Neuronal stem cell (in vitro differentiated cells): ENCODE measurements around the gene LOXL4.

Source experiments
- DNase-seq: peaks from one replicate; pipeline ENCODE4 v3.0.0-alpha.2; 2013; ENCODE audit warnings: low spot score
- H2AFZ ChIP-seq: one replicate; pipeline ENCODE4 v1.6.1; 2013; ENCODE audit warnings: mild to moderate bottlenecking, low read length, inconsistent platforms
- H2AK5ac ChIP-seq: 2 replicates; pipeline ENCODE4 v1.6.1; 2013; ENCODE audit warnings: low read depth, mild to moderate bottlenecking, inconsistent platforms, low read length, moderate library complexity, mixed read lengths
- H2BK120ac ChIP-seq: 2 replicates; pipeline ENCODE4 v1.6.1; 2013; ENCODE audit warnings: low read depth, mild to moderate bottlenecking, inconsistent platforms, low read length, moderate library complexity, mixed read lengths
- H2BK12ac ChIP-seq: one replicate; pipeline ENCODE4 v1.6.1; 2013; ENCODE audit warnings: low read length, inconsistent platforms
- H2BK15ac ChIP-seq: 2 replicates; pipeline ENCODE4 v1.6.1; 2013; ENCODE audit warnings: mild to moderate bottlenecking, low read length, inconsistent platforms, mixed read lengths
- H2BK5ac ChIP-seq: one replicate; pipeline ENCODE4 v1.6.1; 2013; ENCODE audit warnings: inconsistent platforms, mild to moderate bottlenecking, low read length, moderate library complexity
- H3K14ac ChIP-seq: one replicate; pipeline ENCODE4 v1.6.1; 2013; ENCODE audit warnings: low read length, inconsistent platforms
- H3K18ac ChIP-seq: 2 replicates; pipeline ENCODE4 v1.6.1; 2013; ENCODE audit warnings: low read length, inconsistent platforms
- H3K23ac ChIP-seq: 2 replicates; pipeline ENCODE4 v1.6.1; 2013; ENCODE audit warnings: low read depth, mild to moderate bottlenecking, mixed read lengths, low read length, inconsistent platforms; ENCODE audit not compliant: poor library complexity
- H3K27ac ChIP-seq: replicated peaks from 3 replicates; pipeline ENCODE4 v1.5.1; 2013; ENCODE audit warnings: low read length, inconsistent platforms
- H3K27me3 ChIP-seq, 3 experiments: 2 replicates each; pipeline ENCODE4 v1.6.1; 2013; ENCODE audit warnings: low read length in 3 of 3, mild to moderate bottlenecking in 2 of 3, inconsistent platforms in 1 of 3, low read depth in 1 of 3, mixed read lengths in 1 of 3, moderate library complexity in 1 of 3; ENCODE audit not compliant: control insufficient read depth in 3 of 3, insufficient read depth in 3 of 3
- H3K36me3 ChIP-seq, 2 donors: replicated peaks in 1 of 2; 2 replicates each; pipeline ENCODE4 v1.6.1; 2013; ENCODE audit warnings: low read length in 2 of 2; ENCODE audit not compliant: control insufficient read depth in 2 of 2, insufficient read depth in 2 of 2
- H3K4ac ChIP-seq: 2 replicates; pipeline ENCODE4 v1.6.1; 2013; ENCODE audit warnings: inconsistent platforms, mild to moderate bottlenecking, low read length, moderate library complexity
- H3K4me1 ChIP-seq, 2 donors: 1 replicate in 1 of 2; 2 replicates in 1 of 2; pipeline ENCODE4 v1.6.1; 2013; ENCODE audit warnings: low read length in 2 of 2, low read depth in 1 of 2; ENCODE audit not compliant: control insufficient read depth in 2 of 2, insufficient read depth in 1 of 2
- H3K4me2 ChIP-seq: one replicate; pipeline ENCODE4 v1.6.1; 2013; ENCODE audit warnings: mild to moderate bottlenecking, low read length, inconsistent platforms; ENCODE audit not compliant: insufficient read depth, poor library complexity, severe bottlenecking
- H3K4me3 ChIP-seq, 2 donors: 2 replicates each; pipeline ENCODE4 v1.5.1; 2013; ENCODE audit warnings: low read length in 2 of 2, mild to moderate bottlenecking in 2 of 2, inconsistent platforms in 1 of 2, moderate library complexity in 1 of 2
- H3K79me1 ChIP-seq: one replicate; pipeline ENCODE4 v1.6.1; 2013; ENCODE audit warnings: low read depth, mild to moderate bottlenecking, inconsistent platforms, low read length, moderate library complexity
- H3K9ac ChIP-seq: one replicate; pipeline ENCODE4 v1.6.1; 2013; ENCODE audit warnings: mild to moderate bottlenecking, low read depth, low read length, inconsistent platforms; ENCODE audit not compliant: poor library complexity
- H3K9me3 ChIP-seq, 2 donors: replicated peaks in 1 of 2; 2 replicates each; pipeline versions ENCODE3 to v1.6.1; 2013; ENCODE audit warnings: low read length in 2 of 2, mild to moderate bottlenecking in 2 of 2, inconsistent platforms in 1 of 2, low read depth in 1 of 2, mixed read lengths in 1 of 2, moderate library complexity in 1 of 2; ENCODE audit not compliant: control insufficient read depth in 2 of 2, insufficient read depth in 1 of 2
- H4K8ac ChIP-seq: one replicate; pipeline ENCODE4 v1.6.1; 2013; ENCODE audit warnings: low read depth, mild to moderate bottlenecking, inconsistent platforms, low read length, moderate library complexity
- H4K91ac ChIP-seq: one replicate; pipeline ENCODE4 v1.6.1; 2013; ENCODE audit warnings: low read length, low read depth, mild to moderate bottlenecking, inconsistent platforms; ENCODE audit not compliant: poor library complexity
- WGBS, 2 donors: extraction: QIAGEN DNeasy Blood & Tissue Kit; methylation state at CpG; one replicate each; pipeline ENCODE4 v1.1.7; 2013; ENCODE audit warnings: missing lambda C conversion rate in 2 of 2, mixed read lengths in 1 of 2; ENCODE audit not compliant: insufficient read length in 2 of 2, insufficient replicate concordance in 1 of 2; ENCODE audit errors: extremely low coverage in 2 of 2; 5-methylcytosine and 5-hydroxymethylcytosine counted together

Gene LOXL4

GRCh38 chr10:98224509-98224908 lies 43.5 kb downstream of the LOXL4 start:
- H3K23ac ChIP-seq, result no peak overlapping the region
- no peak overlapping the region for H3K14ac ChIP-seq
- DNase-seq, result no peak
- H3K4me1 ChIP-seq, result peaks cover 0 to 3% of the 10 kb centered on the region in 2 donors
- no peak overlapping the region for H2BK5ac ChIP-seq
- H2BK120ac ChIP-seq, result no peak overlapping the region
- no peaks in the 10 kb centered on the region for H3K36me3 ChIP-seq
- H2AFZ ChIP-seq, result no peak overlapping the region
- no peak overlapping the region for H2BK12ac ChIP-seq
- H4K91ac ChIP-seq, result no peak overlapping the region
- peaks cover 1% of the 10 kb centered on the region for H3K79me1 ChIP-seq
- H4K8ac ChIP-seq, result no peak overlapping the region
- no peak overlapping the region for H2AK5ac ChIP-seq
- H3K4me2 ChIP-seq, result no peak overlapping the region
- H3K18ac ChIP-seq, result no peak overlapping the region
- H3K27ac ChIP-seq, result no peak overlapping the region
- H3K9ac ChIP-seq, result no peak overlapping the region
- H3K9me3 ChIP-seq, result peaks cover 0 to 11% of the 10 kb centered on the region in 2 donors
- no peak overlapping the region for H3K4ac ChIP-seq
- H2BK15ac ChIP-seq, result no peak overlapping the region
- H3K4me3 ChIP-seq, result no peak overlapping the region
- whole genome bisulfite sequencing, 2 donors, result no CpG with 5 or more reads among the region's 2 CpGs
- H3K27me3 ChIP-seq, result no peaks in the 10 kb centered on the region

DNA sequence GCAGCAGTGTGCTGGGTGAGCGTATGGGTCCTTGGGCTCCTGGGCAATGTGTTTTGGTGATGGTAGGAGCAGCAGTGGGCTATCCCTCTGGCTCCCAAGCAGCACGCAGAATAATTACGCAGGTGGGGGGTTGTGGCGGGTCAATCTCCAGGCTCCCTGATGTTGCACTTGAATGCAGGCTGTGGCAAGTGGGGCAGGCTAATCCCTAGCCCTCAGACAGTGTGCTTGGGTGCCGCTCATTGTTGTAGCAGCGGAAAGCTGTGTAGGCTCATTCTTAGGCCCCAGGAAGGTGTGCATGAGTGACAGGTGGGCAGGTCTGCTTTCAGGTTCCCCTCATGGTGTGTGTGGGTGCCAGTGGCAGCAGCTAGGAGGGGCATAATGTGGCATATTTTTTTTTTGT lies 44.1 kb downstream of the LOXL4 start:
- Histone ChIP-seq H3K4me2 (no peak overlapping the region), H2AFZ (no peak overlapping the region), H3K27me3 (no peaks in the 10 kb centered on the region), H2BK12ac (no peak overlapping the region), H3K36me3 (no peaks in the 10 kb centered on the region), H3K27ac (no peak overlapping the region), H2AK5ac (no peak overlapping the region), H2BK5ac (no peak overlapping the region), H3K4me1 (peaks cover 0 to 3% of the 10 kb centered on the region in 2 donors), H3K79me1 (peaks cover 1% of the 10 kb centered on the region), H3K18ac (no peak overlapping the region), H3K4me3 (no peak overlapping the region), H3K4ac (no peak overlapping the region), H3K23ac (no peak overlapping the region), H3K14ac (peak overlapping the region; percentile 87), H4K8ac (no peak overlapping the region), H4K91ac (peak overlapping the region; percentile 64), H3K9ac (peak overlapping the region; percentile 34), H2BK120ac (no peak overlapping the region), H3K9me3 (peaks cover 0 to 11% of the 10 kb centered on the region in 2 donors), H2BK15ac (no peak overlapping the region)
- DNase-seq, result no peak
- WGBS, 2 donors, result no CpG with 5 or more reads among the region's 6 CpGs

DNA sequence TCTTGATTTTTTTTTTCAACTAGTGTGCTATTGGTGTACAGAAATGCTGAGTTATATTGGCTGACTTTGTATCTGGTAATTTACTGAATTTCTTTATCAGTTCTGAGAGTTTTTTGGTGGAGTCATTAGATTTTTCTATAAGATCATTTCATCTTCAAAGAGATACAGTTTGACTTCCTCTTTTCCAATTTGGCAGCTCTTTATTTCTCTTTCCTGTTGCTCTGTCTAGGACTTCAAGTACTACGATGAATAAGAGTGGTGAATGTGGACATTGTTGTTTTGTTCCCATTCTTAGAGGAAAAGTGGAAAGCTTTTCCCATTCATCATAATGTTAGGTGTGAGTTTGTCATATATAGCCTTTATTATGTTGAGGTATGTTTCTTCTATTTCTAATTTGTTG lies 50.2 kb downstream of the LOXL4 start:
- no peak overlapping the region for H3K23ac ChIP-seq
- no peaks in the 10 kb centered on the region for H3K4me1 ChIP-seq
- H3K79me1 ChIP-seq, result no peaks in the 10 kb centered on the region
- peaks cover 0 to 5% of the 10 kb centered on the region in 2 donors for H3K36me3 ChIP-seq
- no peak overlapping the region for H4K8ac ChIP-seq
- H2BK12ac ChIP-seq, result no peak overlapping the region
- H3K4me2 ChIP-seq, result no peak overlapping the region
- no peak overlapping the region for H3K14ac ChIP-seq
- no peak overlapping the region for H3K9ac ChIP-seq
- no CpG with 5 or more reads among the region's 1 CpG for WGBS, 2 donors
- H3K27ac ChIP-seq, result no peak overlapping the region
- no peak overlapping the region for H4K91ac ChIP-seq
- no peak overlapping the region for H2AK5ac ChIP-seq
- no peak overlapping the region for H2AFZ ChIP-seq
- no peak for DNase-seq
- no peak overlapping the region for H3K18ac ChIP-seq
- no peaks in the 10 kb centered on the region for H3K27me3 ChIP-seq
- no peak overlapping the region for H3K4me3 ChIP-seq
- H2BK15ac ChIP-seq, result no peak overlapping the region
- peaks cover 0 to 6% of the 10 kb centered on the region in 2 donors for H3K9me3 ChIP-seq
- no peak overlapping the region for H3K4ac ChIP-seq
- H2BK120ac ChIP-seq, result no peak overlapping the region
- no peak overlapping the region for H2BK5ac ChIP-seq

- Histone ChIP-seq H3K18ac (no peak overlapping the region), H3K4ac (no peak overlapping the region), H4K91ac (no peak overlapping the region), H3K9me3 (peaks cover 0 to 6% of the 10 kb centered on the region in 2 donors), H2BK5ac (no peak overlapping the region), H2AFZ (no peak overlapping the region), H3K79me1 (no peaks in the 10 kb centered on the region), H2BK15ac (no peak overlapping the region), H4K8ac (no peak overlapping the region), H2BK120ac (no peak overlapping the region), H3K9ac (no peak overlapping the region), H3K4me3 (no peak overlapping the region), H3K36me3 (peaks cover 0 to 18% of the 10 kb centered on the region in 2 donors), H2BK12ac (no peak overlapping the region), H3K4me2 (no peak overlapping the region), H3K27ac (no peak overlapping the region), H3K4me1 (no peaks in the 10 kb centered on the region), H2AK5ac (no peak overlapping the region), H3K27me3 (no peaks in the 10 kb centered on the region), H3K23ac (no peak overlapping the region), H3K14ac (no peak overlapping the region)
- no peak for DNase-seq
- WGBS, 2 donors, result no CpG with 5 or more reads among the region's 2 CpGs
These were observed 52.6 kb downstream of the LOXL4 start for GRCh38 chr10:98215373-98215772.
